AG10803 (cell line): Measurements from ENCODE around the gene RPL13A.
"Not testable (repeated sequence)": the region's sequence is repeated elsewhere in the genome, so short reads cannot be mapped to it uniquely, and the experiment has no call there.

Experiments used
- DNase-seq: peaks from one replicate; pipeline ENCODE4 v3.0.0; 2010; ENCODE audit warnings: low read depth
- H3K4me3 ChIP-seq: 2 replicates; pipeline ENCODE4 v1.5.1; 2011; ENCODE audit warnings: mild to moderate bottlenecking, low read length, control low read depth
- CTCF ChIP-seq: conservative IDR thresholded peaks from 2 replicates; pipeline ENCODE4 v1.5.1; 2011; ENCODE audit warnings: mild to moderate bottlenecking, low read length, control low read depth, inconsistent platforms

The RPL13A gene

GRCh38 chr19:49442354-49442753 is 45.1 kb upstream of the RPL13A start:
- no peak for TF ChIP-seq CTCF
- DNase-seq: no peak
- peak overlapping the region; percentile 77 for H3K4me3 ChIP-seq

GRCh38 chr19:49442771-49443365 is 44.5 kb upstream of the RPL13A start:
- peak overlapping the region; percentile 77 for H3K4me3 ChIP-seq
- DNase-seq: peak; percentile 85
- TF ChIP-seq CTCF: no peak

- peak overlapping the region; percentile 77 for H3K4me3 ChIP-seq
- peak; percentile 78 for TF ChIP-seq CTCF
- peak; percentile 94 for DNase-seq
Observed at GRCh38 chr19:49443366-49444099, 43.9 kb upstream of the RPL13A start.

- not testable (repeated sequence) for DNase-seq
Observed at GRCh38 chr19:49444100-49444700, 43.2 kb upstream of the RPL13A start.

GRCh38 chr19:49445997-49446396 is 41.4 kb upstream of the RPL13A start:
- no peak overlapping the region for H3K4me3 ChIP-seq
- no peak for DNase-seq
- no peak for TF ChIP-seq CTCF

More at GRCh38 chr19:49444100-49444700, 43.2 kb upstream of the RPL13A start:
- H3K4me3 ChIP-seq: not testable (repeated sequence)

- no peak overlapping the region for H3K4me3 ChIP-seq
- TF ChIP-seq CTCF: no peak
- no peak for DNase-seq
Observed at GRCh38 chr19:49447485-49448431, 39.6 kb upstream of the RPL13A start.

- DNase-seq: no peak
- no peak for TF ChIP-seq CTCF
- no peak overlapping the region for H3K4me3 ChIP-seq
Observed at GRCh38 chr19:49448432-49448786, 39.0 kb upstream of the RPL13A start.
